IMR-90 (cell line): ENCODE results near the gene HDAC9. TPM values are rescaled to one million over a fixed set of nuclear protein-coding genes. Genes with fewer than 3 reads are reported as not detected.

Experiments
- ATAC-seq: fragments of 200-7000 bp; cut with Tn5 transposase; 2 replicates; pipeline ENCODE4 v1.9.1; 2020; ENCODE audit warnings: low read depth, mild to moderate bottlenecking, moderate library complexity
- BruUV-seq: library from RNA; stranded (reverse); fragments of 400-500 nt; replicated peaks from 2 replicates; lab custom pipeline; 2021; lab: Mats Ljungman, UMichigan
- CTCF ChIA-PET: fragments of 300-600 bp; formaldehyde crosslinking; extraction: SDS; loops from one replicate; lab custom pipeline; 2021; ENCODE audit warnings: antibody characterized with exemption; lab: Yijun Ruan, JAX
- POLR2A ChIA-PET: fragments of 300-600 bp; sonication (Branson Sonifier 250); formaldehyde crosslinking; loops from one replicate; lab custom pipeline; 2022; ENCODE audit warnings: antibody characterized with exemption; ENCODE audit not compliant: unreplicated experiment; lab: Charles Lee
- DNase-seq: peaks from one replicate; pipeline ENCODE4 v3.0.0; 2013
- H2AFZ ChIP-seq: replicated peaks from 2 replicates; pipeline ENCODE3; 2013; ENCODE audit warnings: low read length, mild to moderate bottlenecking; ENCODE audit not compliant: poor library complexity
- H2AK5ac ChIP-seq: 2 replicates; pipeline ENCODE4 v1.6.1; 2013; ENCODE audit warnings: low read depth, low read length, inconsistent platforms
- H2AK9ac ChIP-seq: replicated peaks from 2 replicates; pipeline ENCODE3; 2013; ENCODE audit warnings: mild to moderate bottlenecking, low read depth, low read length, moderate library complexity; ENCODE audit not compliant: poor library complexity
- H2BK120ac ChIP-seq: 2 replicates; pipeline ENCODE4 v1.6.1; 2013; ENCODE audit warnings: low read depth, low read length, inconsistent platforms
- H2BK15ac ChIP-seq: 3 replicates; pipeline ENCODE4 v1.6.1; 2013; ENCODE audit warnings: low read depth, low read length, inconsistent platforms
- H2BK20ac ChIP-seq: 2 replicates; pipeline ENCODE4 v1.6.1; 2013; ENCODE audit warnings: low read depth, mild to moderate bottlenecking, inconsistent platforms, low read length, moderate library complexity
- H2BK5ac ChIP-seq: 2 replicates; pipeline ENCODE4 v1.6.1; 2013; ENCODE audit warnings: mild to moderate bottlenecking, low read depth, low read length, inconsistent platforms; ENCODE audit not compliant: poor library complexity, severe bottlenecking
- H3K14ac ChIP-seq: replicated peaks from 2 replicates; pipeline ENCODE4 v1.6.1; 2013; ENCODE audit warnings: low read depth, low read length, inconsistent platforms
- H3K18ac ChIP-seq: 2 replicates; pipeline ENCODE4 v1.6.1; 2013; ENCODE audit warnings: low read depth, low read length, control low read depth
- H3K23ac ChIP-seq: 2 replicates; pipeline ENCODE4 v1.6.1; 2013; ENCODE audit warnings: low read depth, low read length, inconsistent platforms
- H3K27ac ChIP-seq: 2 replicates; pipeline ENCODE4 v1.5.1; 2013; ENCODE audit warnings: mild to moderate bottlenecking, control low read depth, low read length; ENCODE audit not compliant: insufficient read depth
- H3K27me3 ChIP-seq: 2 replicates; pipeline ENCODE4 v1.6.1; 2013; ENCODE audit warnings: low read length; ENCODE audit not compliant: control insufficient read depth, insufficient read depth
- H3K36me3 ChIP-seq: 2 replicates; pipeline ENCODE4 v1.6.1; 2013; ENCODE audit warnings: low read length, mixed read lengths; ENCODE audit not compliant: control insufficient read depth, insufficient read depth
- H3K4ac ChIP-seq: 2 replicates; pipeline ENCODE4 v1.6.1; 2013; ENCODE audit warnings: low read depth, low read length, inconsistent platforms
- H3K4me1 ChIP-seq: 2 replicates; pipeline ENCODE4 v1.6.1; 2013; ENCODE audit warnings: low read length, mixed read lengths; ENCODE audit not compliant: control insufficient read depth, insufficient read depth
- H3K4me2 ChIP-seq: 2 replicates; pipeline ENCODE4 v1.6.1; 2013; ENCODE audit warnings: low read depth, mild to moderate bottlenecking, control low read depth, low read length, moderate library complexity
- H3K4me3 ChIP-seq: 2 replicates; pipeline ENCODE4 v1.5.1; 2013; ENCODE audit warnings: low read depth, mild to moderate bottlenecking, control low read depth, low read length, moderate library complexity; ENCODE audit not compliant: insufficient read depth
- H3K56ac ChIP-seq: 2 replicates; pipeline ENCODE4 v1.6.1; 2013; ENCODE audit warnings: low read length, inconsistent platforms; ENCODE audit not compliant: insufficient read depth; ENCODE audit errors: extremely low read depth
- H3K79me1 ChIP-seq, 2 experiments: 2 replicates each; pipeline ENCODE4 v1.6.1; 2013; ENCODE audit warnings: low read length in 2 of 2, inconsistent platforms in 1 of 2, low read depth in 1 of 2
- H3K9ac ChIP-seq: 2 replicates; pipeline ENCODE4 v1.6.1; 2013; ENCODE audit warnings: low read depth, low read length, control low read depth
- H3K9me1 ChIP-seq: 2 replicates; pipeline ENCODE4 v1.6.1; 2013; ENCODE audit warnings: low read length, inconsistent platforms; ENCODE audit not compliant: insufficient read depth
- H3K9me3 ChIP-seq: 2 replicates; pipeline ENCODE4 v1.6.1; 2013; ENCODE audit warnings: low read length; ENCODE audit not compliant: control insufficient read depth, insufficient read depth
- H4K20me1 ChIP-seq: 2 replicates; pipeline ENCODE4 v1.6.1; 2013; ENCODE audit warnings: low read length, inconsistent platforms; ENCODE audit not compliant: insufficient read depth
- H4K5ac ChIP-seq: 2 replicates; pipeline ENCODE4 v1.6.1; 2013; ENCODE audit warnings: mild to moderate bottlenecking, low read depth, low read length, control low read depth
- H4K8ac ChIP-seq, 2 experiments: 2 replicates each; pipeline ENCODE4 v1.6.1; 2013; ENCODE audit warnings: low read depth in 2 of 2, low read length in 2 of 2, control low read depth in 1 of 2, inconsistent platforms in 1 of 2
- H4K91ac ChIP-seq: 2 replicates; pipeline ENCODE4 v1.6.1; 2013; ENCODE audit warnings: low read depth, low read length, inconsistent platforms; ENCODE audit not compliant: insufficient read depth
- MAFK ChIP-seq: IDR thresholded peaks from 2 replicates; pipeline ENCODE4 v1.6.1; 2012; ENCODE audit warnings: low read depth, low read length, improper control_type of control experiment
- POLR2A ChIP-seq: IDR thresholded peaks from 2 replicates; pipeline ENCODE4 v1.6.1; 2012; ENCODE audit warnings: mild to moderate bottlenecking, low read depth, low read length
- RFX5 ChIP-seq: IDR thresholded peaks from 2 replicates; pipeline ENCODE4 v1.8.0; 2012; ENCODE audit warnings: low read depth, mild to moderate bottlenecking, low read length, moderate library complexity
- SMC3 ChIP-seq: fragments of 150-350 bp; IDR thresholded peaks from 2 replicates; pipeline ENCODE4 v1.6.1; 2016; ENCODE audit warnings: low read depth, mild to moderate bottlenecking, antibody characterized with exemption, low read length, moderate library complexity
- WGBS, 2 experiments: methylation state at CpG; one replicate each; pipeline versions ENCODE4 v1.1.5 to v1.1.7; 2013; ENCODE audit warnings: missing lambda C conversion rate in 2 of 2; ENCODE audit not compliant: insufficient read length in 1 of 2; ENCODE audit errors: extremely low coverage in 2 of 2; 5-methylcytosine and 5-hydroxymethylcytosine counted together
- dilution Hi-C: fragments of 300-500 bp; cut with HindIII; formaldehyde crosslinking; loops from one replicate; pipeline ENCODE4 v1.14.3; 2018; ENCODE audit warnings: low sequenced_read_pairs; ENCODE audit not compliant: unreplicated experiment
- in situ Hi-C: fragments of 300-500 bp; cut with MboI; formaldehyde crosslinking; loops from 3 replicates; pipeline ENCODE4 v1.14.3; 2019; ENCODE audit warnings: low sequenced_read_pairs, inconsistent platforms, mixed read lengths
- intact Hi-C: fragments of 100-400 bp; cut with micrococcal nuclease; formaldehyde crosslinking; loops from 2 replicates; pipeline ENCODE4 v1.10.0; 2022
- polyA plus RNA-seq, 3 experiments: library from polyadenylated mRNA; depleted of rRNA; stranded (reverse); fragments of >200 nt; gene quantifications; 2 replicates each; pipeline ENCODE4 v1.2.3, GENCODE V29; 2012; ENCODE audit warnings: low replicate concordance in 1 of 3
- total RNA-seq: library from RNA; depleted of rRNA; stranded (reverse); fragments of >200 nt; gene quantifications from 2 replicates; pipeline ENCODE4 v1.2.3, GENCODE V29; 2012

HDAC9 gene
- total and polyA plus RNA-seq, 2 of the 4 experiments (the other 2 are of a cell fraction) = 4.3 to 24.7 TPM

- no peaks in the 10 kb centered on the region for H4K20me1 ChIP-seq
- H3K36me3 ChIP-seq = no peaks in the 10 kb centered on the region
- H3K4me1 ChIP-seq = peaks cover 6% of the 10 kb centered on the region; the same call in 1 of the 2 replicates
- in situ Hi-C loops (no loop called here), dilution Hi-C loops (no loop called here), intact Hi-C loops (no loop called here)
- no peak for DNase-seq
- CTCF ChIA-PET = interaction anchor here (0.6 to 1.8 kb wide), 3 partner anchors 10 to 304 kb away, joined by 3 to 6 read pairs (median 3); no protein-coding TSS in a partner anchor
- BruUV-seq = no TSS peak
- H3K23ac ChIP-seq = no peak overlapping the region
- H2AK5ac ChIP-seq = no peak overlapping the region
- H4K91ac ChIP-seq = no peak overlapping the region
- H3K4me2 ChIP-seq = no peak overlapping the region
- H3K27me3 ChIP-seq = no peaks in the 10 kb centered on the region
- H2BK5ac ChIP-seq = no peak overlapping the region
- H3K9ac ChIP-seq = no peak overlapping the region
- H3K9me1 ChIP-seq = peaks cover 5% of the 10 kb centered on the region; the same call in 1 of the 2 replicates
- no peak overlapping the region for H3K4ac ChIP-seq
- H4K8ac ChIP-seq = no peak overlapping the region
- no peak overlapping the region for H2AK9ac ChIP-seq
- H2AFZ ChIP-seq = no peak overlapping the region
- H2BK15ac ChIP-seq = no peak overlapping the region
- no peak overlapping the region for H3K14ac ChIP-seq
- POLR2A ChIA-PET = no interaction called here
- no peak overlapping the region for H2BK120ac ChIP-seq
- H3K27ac ChIP-seq = no peak overlapping the region
- H3K9me3 ChIP-seq = no peaks in the 10 kb centered on the region
- 0 out of 2 replicates have a peak, but pooled peaks have one; percentile 40 for ATAC-seq
- WGBS, 2 experiments = no CpG with 5 or more reads among the region's 1 CpG
- H3K4me3 ChIP-seq = no peak overlapping the region
- no peak for TF ChIP-seq RFX5
- no peak for TF ChIP-seq MAFK
- no peak for TF ChIP-seq SMC3
- no peak for TF ChIP-seq POLR2A
- H3K79me1 ChIP-seq = no peaks in the 10 kb centered on the region
- no peak overlapping the region for H4K5ac ChIP-seq
- H3K56ac ChIP-seq = no peak overlapping the region
- H3K18ac ChIP-seq = no peak overlapping the region
- H2BK20ac ChIP-seq = no peak overlapping the region
Observed at GRCh38 chr7:18655912-18656311, 160.4 kb downstream of the HDAC9 start.
